HepG2 (cell line): ENCODE data around the gene NEDD8. TPM values are rescaled to one million over a fixed set of nuclear protein-coding genes. Genes with fewer than 3 reads are reported as not detected.

Source experiments
- CBFB ChIP-seq: sonication (generic); formaldehyde crosslinking; IDR thresholded peaks from 2 replicates; pipeline ENCODE4 v1.4.0; 2020; ENCODE audit warnings: missing genetic modification reagents
- CEBPG ChIP-seq: IDR thresholded peaks from 2 replicates; pipeline ENCODE4 v1.6.1; 2016
- FOXM1 ChIP-seq: sonication (generic); formaldehyde crosslinking; IDR thresholded peaks from 2 replicates; pipeline ENCODE4 v1.5.0; 2020; ENCODE audit warnings: missing genetic modification reagents
- GZF1 ChIP-seq: sonication (generic); formaldehyde crosslinking; IDR thresholded peaks from 2 replicates; pipeline ENCODE4 v1.5.1; 2020; ENCODE audit warnings: mild to moderate bottlenecking, missing genetic modification reagents
- IKZF4 ChIP-seq: sonication (generic); formaldehyde crosslinking; IDR thresholded peaks from 2 replicates; pipeline ENCODE4 v1.5.1; 2020; ENCODE audit warnings: borderline replicate concordance, mild to moderate bottlenecking, low read depth, missing genetic modification reagents; ENCODE audit errors: not compliant biosample characterization
- KDM5B ChIP-seq: sonication (generic); formaldehyde crosslinking; IDR thresholded peaks from 2 replicates; pipeline ENCODE4 v1.4.0; 2020; ENCODE audit warnings: missing genetic modification reagents, mild to moderate bottlenecking, borderline replicate concordance
- PRMT3 ChIP-seq: sonication (generic); formaldehyde crosslinking; IDR thresholded peaks from 2 replicates; pipeline ENCODE4 v1.8.1; 2022; ENCODE audit warnings: low read depth, mild to moderate bottlenecking, moderate library complexity, missing genetic modification reagents, borderline replicate concordance
- RFX5 ChIP-seq: IDR thresholded peaks from 2 replicates; pipeline ENCODE4 v1.6.1; 2011; ENCODE audit warnings: low read depth, low read length, improper control_type of control experiment
- SOX5 ChIP-seq: IDR thresholded peaks from 2 replicates; pipeline ENCODE4 v1.6.1; 2016; ENCODE audit warnings: borderline replicate concordance
- SP5 ChIP-seq: IDR thresholded peaks from 2 replicates; pipeline ENCODE4 v1.6.1; 2016; ENCODE audit warnings: low read depth, borderline replicate concordance
- ZFP36 ChIP-seq: fragments of 150-350 bp; IDR thresholded peaks from 2 replicates; pipeline ENCODE4 v1.6.1; 2018; ENCODE audit warnings: borderline replicate concordance, low read length, low read depth; ENCODE audit not compliant: partially characterized antibody
- ZNF296 ChIP-seq: sonication (generic); formaldehyde crosslinking; conservative IDR thresholded peaks from 2 replicates; pipeline ENCODE4 v1.5.0; 2020; ENCODE audit warnings: mild to moderate bottlenecking, missing genetic modification reagents
- ZNF343 ChIP-seq: sonication (generic); formaldehyde crosslinking; IDR thresholded peaks from 2 replicates; pipeline ENCODE4 v1.4.0; 2020; ENCODE audit warnings: mild to moderate bottlenecking, missing genetic modification reagents
- ZNF850 ChIP-seq: sonication (generic); formaldehyde crosslinking; conservative IDR thresholded peaks from 2 replicates; pipeline ENCODE4 v1.9.0; 2021; ENCODE audit warnings: mild to moderate bottlenecking, missing genetic modification reagents
- ZSCAN9 ChIP-seq: IDR thresholded peaks from 2 replicates; pipeline ENCODE4 v1.6.1; 2016; ENCODE audit warnings: borderline replicate concordance
- polyA plus RNA-seq, 8 experiments: library from polyadenylated mRNA; depleted of rRNA in 3 of 8; stranded (reverse) in 7 of 8; unstranded in 1 of 8; fragments of >200 nt; fragmentation: Illumina TruSeq in 4 of 8; extraction: Trizol in 4 of 8; gene quantifications; 2 replicates each; pipeline versions ENCODE4 v1.2.1 to v1.2.3, GENCODE V29; 2011 to 2016; ENCODE audit warnings: low read depth in 4 of 8, missing spikeins in 1 of 8, mixed read lengths in 1 of 8; ENCODE audit not compliant: insufficient read depth in 1 of 8
- total RNA-seq, 5 experiments: library from RNA; depleted of rRNA; stranded (reverse); fragments of >200 nt; fragmentation: Illumina TruSeq; extraction: Trizol; gene quantifications; 2 replicates each; pipeline ENCODE4 v1.2.3, GENCODE V29; 2016; ENCODE audit warnings: low read depth in 1 of 5
- TF ChIP-seq, protein P1 (sequence below): sonication (generic); formaldehyde crosslinking; IDR thresholded peaks from 2 replicates; pipeline ENCODE4 v1.9.0; 2022; ENCODE audit warnings: low read depth, missing genetic modification reagents
- TF ChIP-seq, protein P2 (sequence below): sonication (generic); formaldehyde crosslinking; IDR thresholded peaks from 2 replicates; pipeline ENCODE4 v1.5.0; 2020; ENCODE audit warnings: missing genetic modification reagents, mild to moderate bottlenecking, borderline replicate concordance
- TF ChIP-seq, protein P3 (sequence below): sonication (generic); formaldehyde crosslinking; IDR thresholded peaks from 2 replicates; pipeline ENCODE4 v1.8.1; 2023; ENCODE audit warnings: mild to moderate bottlenecking, missing genetic modification reagents
- TF ChIP-seq, protein P4 (sequence below): sonication (generic); formaldehyde crosslinking; IDR thresholded peaks from 2 replicates; pipeline ENCODE4 v1.5.1; 2020; ENCODE audit warnings: mild to moderate bottlenecking, missing genetic modification reagents, borderline replicate concordance

Gene NEDD8
- total and polyA plus RNA-seq, 2 of the 13 experiments (the other 11 are each of a cell fraction or from before 2014, with no cell fraction given) = 535 to 713 TPM

- TF ChIP-seq, protein P1, sequence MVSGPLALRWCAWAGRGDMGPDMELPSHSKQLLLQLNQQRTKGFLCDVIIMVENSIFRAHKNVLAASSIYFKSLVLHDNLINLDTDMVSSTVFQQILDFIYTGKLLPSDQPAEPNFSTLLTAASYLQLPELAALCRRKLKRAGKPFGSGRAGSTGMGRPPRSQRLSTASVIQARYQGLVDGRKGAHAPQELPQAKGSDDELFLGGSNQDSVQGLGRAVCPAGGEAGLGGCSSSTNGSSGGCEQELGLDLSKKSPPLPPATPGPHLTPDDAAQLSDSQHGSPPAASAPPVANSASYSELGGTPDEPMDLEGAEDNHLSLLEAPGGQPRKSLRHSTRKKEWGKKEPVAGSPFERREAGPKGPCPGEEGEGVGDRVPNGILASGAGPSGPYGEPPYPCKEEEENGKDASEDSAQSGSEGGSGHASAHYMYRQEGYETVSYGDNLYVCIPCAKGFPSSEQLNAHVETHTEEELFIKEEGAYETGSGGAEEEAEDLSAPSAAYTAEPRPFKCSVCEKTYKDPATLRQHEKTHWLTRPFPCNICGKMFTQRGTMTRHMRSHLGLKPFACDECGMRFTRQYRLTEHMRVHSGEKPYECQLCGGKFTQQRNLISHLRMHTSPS = peak; percentile 71; the same call in 1 of the 2 replicates
- TF ChIP-seq ZNF850 (CRISPR knock-in tag) (no peak), ZSCAN9 (CRISPR knock-in tag) (no peak; the same call in 1 of the 2 replicates), KDM5B (peak; percentile 99), GZF1 (CRISPR knock-in tag) (peak; percentile 67), FOXM1 (CRISPR knock-in tag) (peak; percentile 85; the same call in 1 of the 2 replicates), RFX5 (peak; percentile 57), ZNF296 (CRISPR knock-in tag) (no peak), SP5 (CRISPR knock-in tag) (peak; percentile 74), ZNF343 (CRISPR knock-in tag) (peak; percentile 99), IKZF4 (CRISPR knock-in tag) (no peak), ZFP36 (no peak), SOX5 (CRISPR knock-in tag) (peak; percentile 69; the same call in 1 of the 2 replicates), PRMT3 (CRISPR knock-in tag) (no peak), CBFB (CRISPR knock-in tag) (peak; percentile 95), CEBPG (CRISPR knock-in tag) (peak; percentile 92)
- TF ChIP-seq, protein P2, sequence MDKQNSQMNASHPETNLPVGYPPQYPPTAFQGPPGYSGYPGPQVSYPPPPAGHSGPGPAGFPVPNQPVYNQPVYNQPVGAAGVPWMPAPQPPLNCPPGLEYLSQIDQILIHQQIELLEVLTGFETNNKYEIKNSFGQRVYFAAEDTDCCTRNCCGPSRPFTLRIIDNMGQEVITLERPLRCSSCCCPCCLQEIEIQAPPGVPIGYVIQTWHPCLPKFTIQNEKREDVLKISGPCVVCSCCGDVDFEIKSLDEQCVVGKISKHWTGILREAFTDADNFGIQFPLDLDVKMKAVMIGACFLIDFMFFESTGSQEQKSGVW (CRISPR knock-in tag) = no peak
- TF ChIP-seq, protein P3, sequence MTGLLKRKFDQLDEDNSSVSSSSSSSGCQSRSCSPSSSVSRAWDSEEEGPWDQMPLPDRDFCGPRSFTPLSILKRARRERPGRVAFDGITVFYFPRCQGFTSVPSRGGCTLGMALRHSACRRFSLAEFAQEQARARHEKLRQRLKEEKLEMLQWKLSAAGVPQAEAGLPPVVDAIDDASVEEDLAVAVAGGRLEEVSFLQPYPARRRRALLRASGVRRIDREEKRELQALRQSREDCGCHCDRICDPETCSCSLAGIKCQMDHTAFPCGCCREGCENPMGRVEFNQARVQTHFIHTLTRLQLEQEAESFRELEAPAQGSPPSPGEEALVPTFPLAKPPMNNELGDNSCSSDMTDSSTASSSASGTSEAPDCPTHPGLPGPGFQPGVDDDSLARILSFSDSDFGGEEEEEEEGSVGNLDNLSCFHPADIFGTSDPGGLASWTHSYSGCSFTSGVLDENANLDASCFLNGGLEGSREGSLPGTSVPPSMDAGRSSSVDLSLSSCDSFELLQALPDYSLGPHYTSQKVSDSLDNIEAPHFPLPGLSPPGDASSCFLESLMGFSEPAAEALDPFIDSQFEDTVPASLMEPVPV (CRISPR knock-in tag) = peak; percentile 96; the same call in 1 of the 2 replicates
- TF ChIP-seq, protein P4, sequence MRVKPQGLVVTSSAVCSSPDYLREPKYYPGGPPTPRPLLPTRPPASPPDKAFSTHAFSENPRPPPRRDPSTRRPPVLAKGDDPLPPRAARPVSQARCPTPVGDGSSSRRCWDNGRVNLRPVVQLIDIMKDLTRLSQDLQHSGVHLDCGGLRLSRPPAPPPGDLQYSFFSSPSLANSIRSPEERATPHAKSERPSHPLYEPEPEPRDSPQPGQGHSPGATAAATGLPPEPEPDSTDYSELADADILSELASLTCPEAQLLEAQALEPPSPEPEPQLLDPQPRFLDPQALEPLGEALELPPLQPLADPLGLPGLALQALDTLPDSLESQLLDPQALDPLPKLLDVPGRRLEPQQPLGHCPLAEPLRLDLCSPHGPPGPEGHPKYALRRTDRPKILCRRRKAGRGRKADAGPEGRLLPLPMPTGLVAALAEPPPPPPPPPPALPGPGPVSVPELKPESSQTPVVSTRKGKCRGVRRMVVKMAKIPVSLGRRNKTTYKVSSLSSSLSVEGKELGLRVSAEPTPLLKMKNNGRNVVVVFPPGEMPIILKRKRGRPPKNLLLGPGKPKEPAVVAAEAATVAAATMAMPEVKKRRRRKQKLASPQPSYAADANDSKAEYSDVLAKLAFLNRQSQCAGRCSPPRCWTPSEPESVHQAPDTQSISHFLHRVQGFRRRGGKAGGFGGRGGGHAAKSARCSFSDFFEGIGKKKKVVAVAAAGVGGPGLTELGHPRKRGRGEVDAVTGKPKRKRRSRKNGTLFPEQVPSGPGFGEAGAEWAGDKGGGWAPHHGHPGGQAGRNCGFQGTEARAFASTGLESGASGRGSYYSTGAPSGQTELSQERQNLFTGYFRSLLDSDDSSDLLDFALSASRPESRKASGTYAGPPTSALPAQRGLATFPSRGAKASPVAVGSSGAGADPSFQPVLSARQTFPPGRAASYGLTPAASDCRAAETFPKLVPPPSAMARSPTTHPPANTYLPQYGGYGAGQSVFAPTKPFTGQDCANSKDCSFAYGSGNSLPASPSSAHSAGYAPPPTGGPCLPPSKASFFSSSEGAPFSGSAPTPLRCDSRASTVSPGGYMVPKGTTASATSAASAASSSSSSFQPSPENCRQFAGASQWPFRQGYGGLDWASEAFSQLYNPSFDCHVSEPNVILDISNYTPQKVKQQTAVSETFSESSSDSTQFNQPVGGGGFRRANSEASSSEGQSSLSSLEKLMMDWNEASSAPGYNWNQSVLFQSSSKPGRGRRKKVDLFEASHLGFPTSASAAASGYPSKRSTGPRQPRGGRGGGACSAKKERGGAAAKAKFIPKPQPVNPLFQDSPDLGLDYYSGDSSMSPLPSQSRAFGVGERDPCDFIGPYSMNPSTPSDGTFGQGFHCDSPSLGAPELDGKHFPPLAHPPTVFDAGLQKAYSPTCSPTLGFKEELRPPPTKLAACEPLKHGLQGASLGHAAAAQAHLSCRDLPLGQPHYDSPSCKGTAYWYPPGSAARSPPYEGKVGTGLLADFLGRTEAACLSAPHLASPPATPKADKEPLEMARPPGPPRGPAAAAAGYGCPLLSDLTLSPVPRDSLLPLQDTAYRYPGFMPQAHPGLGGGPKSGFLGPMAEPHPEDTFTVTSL (CRISPR knock-in tag) = no peak
Measured at GRCh38 chr14:24212924-24213865, 19.0 kb downstream of the NEDD8 start, which contains the start of gene CHMP4A (continued).
